Peyer's patch (tissue), 4 donors: ENCODE data around the gene EPS8.

ENCODE experiments used
- CTCF ChIP-seq, 6 experiments: fragments of 450-650 bp in 4 of 6; fragments of 200-600 bp in 2 of 6; sonication (generic) in 1 of 6; IDR thresholded peaks; one replicate each; pipeline ENCODE4 v1.5.1; 2017 to 2019; ENCODE audit warnings: antibody characterized with exemption in 6 of 6, mild to moderate bottlenecking in 3 of 6, moderate library complexity in 1 of 6
- POLR2A ChIP-seq, 2 donors: fragments of 450-650 bp; IDR thresholded peaks; one replicate each; pipeline ENCODE4 v1.5.1; 2017; ENCODE audit warnings: antibody characterized with exemption in 2 of 2, mild to moderate bottlenecking in 2 of 2, moderate library complexity in 2 of 2

DNA sequence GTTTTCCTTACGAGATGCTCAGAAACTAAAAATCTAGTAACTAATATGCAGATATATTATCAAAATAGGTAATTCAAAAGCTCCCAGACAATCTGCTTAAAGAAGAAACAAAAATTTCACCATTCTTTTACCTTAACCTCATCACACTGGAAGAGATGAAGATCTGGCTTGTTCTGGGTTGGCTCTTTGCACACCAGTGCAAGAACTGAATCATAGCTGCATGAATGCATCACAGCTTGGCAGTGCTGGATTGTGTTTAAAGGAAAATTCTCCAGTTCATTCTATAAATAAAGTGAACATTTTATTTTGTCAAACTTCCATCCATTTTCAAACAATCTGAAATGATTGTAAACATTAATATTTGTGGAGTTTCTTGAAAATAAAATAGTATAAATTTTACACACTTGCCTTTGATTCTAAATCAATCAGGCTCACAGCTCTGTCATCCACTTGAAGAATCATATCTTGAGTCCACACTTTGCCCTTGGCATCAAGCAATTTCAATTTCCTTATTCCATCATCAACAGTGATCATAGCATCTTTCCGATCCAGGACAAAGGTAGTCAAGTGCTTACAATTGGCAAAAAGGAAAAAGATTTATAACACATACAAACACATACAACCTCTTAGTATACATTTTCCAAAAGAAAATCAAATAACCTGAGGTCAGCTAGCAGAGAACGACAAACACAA is 119.8 kb downstream of the EPS8 start:
- TF ChIP-seq CTCF (IDR thresholded peaks at IDR 0.05) = no peak
- no peak for TF ChIP-seq POLR2A (IDR thresholded peaks at IDR 0.05)
